ENCODE results near the gene KCNAB1. TPM values are rescaled to one million over a fixed set of nuclear protein-coding genes. Genes with fewer than 3 reads are reported as not detected.
"Not testable (repeated sequence)": the region's sequence is repeated elsewhere in the genome, so short reads cannot be mapped to it uniquely, and the experiment has no call there.

Gene KCNAB1
- polyA plus RNA-seq, 1 donor (not counting 4 experiments of a cell fraction or from before 2014, with no cell fraction given) = 0.03 TPM

DNA sequence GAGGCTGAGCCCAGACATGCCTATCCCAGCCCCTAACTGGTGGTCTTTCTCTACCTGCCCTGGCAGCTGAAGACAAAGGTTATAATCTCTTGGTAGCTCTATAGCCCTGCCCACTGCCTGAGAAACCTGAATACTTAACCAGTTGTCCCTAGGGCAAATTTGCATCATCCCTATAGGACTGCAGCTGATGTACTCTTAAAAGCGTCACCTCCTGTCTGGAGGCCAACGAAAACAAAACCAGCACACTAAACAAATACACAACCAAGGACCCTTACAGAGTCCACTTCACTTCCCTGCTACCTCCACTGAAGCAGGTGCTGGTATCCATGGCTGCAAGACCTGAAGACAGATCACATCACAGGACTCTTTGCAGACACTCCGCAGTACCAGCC lies 98.0 kb downstream of the KCNAB1 start:
- DNase-seq (ENCODE audit: low read depth, low spot score) (no peak), FAIRE-seq (no peak)
- TF ChIP-seq, protein P1, sequence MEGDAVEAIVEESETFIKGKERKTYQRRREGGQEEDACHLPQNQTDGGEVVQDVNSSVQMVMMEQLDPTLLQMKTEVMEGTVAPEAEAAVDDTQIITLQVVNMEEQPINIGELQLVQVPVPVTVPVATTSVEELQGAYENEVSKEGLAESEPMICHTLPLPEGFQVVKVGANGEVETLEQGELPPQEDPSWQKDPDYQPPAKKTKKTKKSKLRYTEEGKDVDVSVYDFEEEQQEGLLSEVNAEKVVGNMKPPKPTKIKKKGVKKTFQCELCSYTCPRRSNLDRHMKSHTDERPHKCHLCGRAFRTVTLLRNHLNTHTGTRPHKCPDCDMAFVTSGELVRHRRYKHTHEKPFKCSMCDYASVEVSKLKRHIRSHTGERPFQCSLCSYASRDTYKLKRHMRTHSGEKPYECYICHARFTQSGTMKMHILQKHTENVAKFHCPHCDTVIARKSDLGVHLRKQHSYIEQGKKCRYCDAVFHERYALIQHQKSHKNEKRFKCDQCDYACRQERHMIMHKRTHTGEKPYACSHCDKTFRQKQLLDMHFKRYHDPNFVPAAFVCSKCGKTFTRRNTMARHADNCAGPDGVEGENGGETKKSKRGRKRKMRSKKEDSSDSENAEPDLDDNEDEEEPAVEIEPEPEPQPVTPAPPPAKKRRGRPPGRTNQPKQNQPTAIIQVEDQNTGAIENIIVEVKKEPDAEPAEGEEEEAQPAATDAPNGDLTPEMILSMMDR (optimal IDR thresholded peaks at IDR 0.05 in 1 of 3, IDR thresholded peaks at IDR 0.05 in 1 of 3, conservative IDR thresholded peaks at IDR 0.05 in 1 of 3; ENCODE audit: extremely low read depth in 1 of 3, insufficient read depth in 2 of 3, low read length in 3 of 3) = no peak
- TF ChIP-seq EZH2 (IDR thresholded peaks at IDR 0.05; ENCODE audit: low read length) = no peak
- no peak overlapping the region for H3K4me3 ChIP-seq (ENCODE audit: control insufficient read depth in 2 of 3, extremely low read depth in 1 of 3, insufficient read depth in 2 of 3, low read depth in 1 of 3, low read length in 3 of 3)
- H3K36me3 ChIP-seq (ENCODE audit: control insufficient read depth in 2 of 2, extremely low read depth in 1 of 2, insufficient read depth in 2 of 2, low read length in 2 of 2) = no peaks in the 10 kb centered on the region
- H3K27ac ChIP-seq (ENCODE audit: control insufficient read depth, insufficient read depth, low read length) = peak overlapping the region; percentile 32
- H3K27me3 ChIP-seq (ENCODE audit: control insufficient read depth, extremely low read depth, insufficient read depth, low read length) = no peaks in the 10 kb centered on the region
- H3K9me3 ChIP-seq (ENCODE audit: control insufficient read depth, low read depth, low read length) = no peaks in the 10 kb centered on the region
- dilution Hi-C loops (cut with MboI; ENCODE audit: extremely low pct_ligation_motif_present, low sequenced_read_pairs) = no loop called here
- peaks cover 9% of the 10 kb centered on the region for H3K4me1 ChIP-seq (ENCODE audit: control insufficient read depth, extremely low read depth, insufficient read depth, low read length)
- H4K20me1 ChIP-seq (ENCODE audit: control insufficient read depth, extremely low read depth, insufficient read depth, low read length) = no peaks in the 10 kb centered on the region
- no peaks in the 10 kb centered on the region for H3K79me2 ChIP-seq (ENCODE audit: control insufficient read depth, insufficient read depth, low read length)
- no peaks in the 10 kb centered on the region for H3K9me1 ChIP-seq (ENCODE audit: control insufficient read depth, extremely low read depth, insufficient read depth, low read length)
- H2AFZ ChIP-seq (ENCODE audit: control insufficient read depth, low read length) = peak overlapping the region; percentile 37
- H3K9ac ChIP-seq (ENCODE audit: control insufficient read depth, extremely low read depth, insufficient read depth, low read length) = peak overlapping the region; percentile 35
- no peak overlapping the region for H3K4me2 ChIP-seq (ENCODE audit: control insufficient read depth, extremely low read depth, insufficient read depth, low read depth, low read length)

DNA sequence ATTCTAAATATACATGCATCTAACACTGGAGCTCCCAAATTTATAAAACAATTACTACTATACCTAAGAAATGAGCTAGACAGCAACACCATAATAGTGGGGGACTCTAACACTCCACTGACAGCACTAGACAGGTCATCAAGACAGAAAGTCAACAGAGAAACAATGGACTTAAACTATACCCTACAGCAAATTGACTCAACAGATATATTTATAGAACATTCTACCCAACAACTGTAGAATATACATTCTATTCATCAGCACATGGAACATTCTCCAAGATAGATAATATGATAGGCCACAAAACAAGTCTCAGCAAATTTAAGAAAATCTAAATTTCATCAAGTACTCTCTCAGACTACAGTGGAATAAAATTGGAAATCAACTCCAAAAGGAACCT lies 102.0 kb downstream of the KCNAB1 start:
- H3K9me1 ChIP-seq (ENCODE audit: control insufficient read depth, extremely low read depth, insufficient read depth, low read length); H2AFZ ChIP-seq (ENCODE audit: control insufficient read depth, low read length); H3K79me2 ChIP-seq (ENCODE audit: control insufficient read depth, insufficient read depth, low read length); H3K27me3 ChIP-seq (ENCODE audit: control insufficient read depth, extremely low read depth, insufficient read depth, low read length); H4K20me1 ChIP-seq (ENCODE audit: control insufficient read depth, extremely low read depth, insufficient read depth, low read length); H3K4me3 ChIP-seq (ENCODE audit: control insufficient read depth in 2 of 3, extremely low read depth in 1 of 3, insufficient read depth in 2 of 3, low read depth in 1 of 3, low read length in 3 of 3); H3K4me1 ChIP-seq (ENCODE audit: control insufficient read depth, extremely low read depth, insufficient read depth, low read length); FAIRE-seq; H3K9ac ChIP-seq (ENCODE audit: control insufficient read depth, extremely low read depth, insufficient read depth, low read length); DNase-seq (ENCODE audit: low read depth, low spot score); H3K36me3 ChIP-seq (ENCODE audit: control insufficient read depth in 2 of 2, extremely low read depth in 1 of 2, insufficient read depth in 2 of 2, low read length in 2 of 2); H3K4me2 ChIP-seq (ENCODE audit: control insufficient read depth, extremely low read depth, insufficient read depth, low read depth, low read length); H3K27ac ChIP-seq (ENCODE audit: control insufficient read depth, insufficient read depth, low read length); dilution Hi-C loops (cut with MboI; ENCODE audit: extremely low pct_ligation_motif_present, low sequenced_read_pairs); H3K9me3 ChIP-seq (ENCODE audit: control insufficient read depth, low read depth, low read length): not testable (repeated sequence)

GRCh38 chr3:156224046-156224445 lies 103.7 kb downstream of the KCNAB1 start:
- dilution Hi-C loops (cut with MboI; ENCODE audit: extremely low pct_ligation_motif_present, low sequenced_read_pairs); H3K27ac ChIP-seq (ENCODE audit: control insufficient read depth, insufficient read depth, low read length); H3K79me2 ChIP-seq (ENCODE audit: control insufficient read depth, insufficient read depth, low read length); FAIRE-seq; H3K4me2 ChIP-seq (ENCODE audit: control insufficient read depth, extremely low read depth, insufficient read depth, low read depth, low read length); H3K9me1 ChIP-seq (ENCODE audit: control insufficient read depth, extremely low read depth, insufficient read depth, low read length); H3K27me3 ChIP-seq (ENCODE audit: control insufficient read depth, extremely low read depth, insufficient read depth, low read length); H3K9ac ChIP-seq (ENCODE audit: control insufficient read depth, extremely low read depth, insufficient read depth, low read length); H3K4me1 ChIP-seq (ENCODE audit: control insufficient read depth, extremely low read depth, insufficient read depth, low read length); H3K36me3 ChIP-seq (ENCODE audit: control insufficient read depth in 2 of 2, extremely low read depth in 1 of 2, insufficient read depth in 2 of 2, low read length in 2 of 2); H3K9me3 ChIP-seq (ENCODE audit: control insufficient read depth, low read depth, low read length); H3K4me3 ChIP-seq (ENCODE audit: control insufficient read depth in 2 of 3, extremely low read depth in 1 of 3, insufficient read depth in 2 of 3, low read depth in 1 of 3, low read length in 3 of 3); H4K20me1 ChIP-seq (ENCODE audit: control insufficient read depth, extremely low read depth, insufficient read depth, low read length); H2AFZ ChIP-seq (ENCODE audit: control insufficient read depth, low read length); DNase-seq (ENCODE audit: low read depth, low spot score): not testable (repeated sequence)

Measured in keratinocyte (primary cell).